Gastroesophageal sphincter (tissue), 3 donors: Measurements from ENCODE around the gene ZDHHC17.

Experiments
- CTCF ChIP-seq, 4 experiments: fragments of 200-600 bp in 2 of 4; fragments of 450-650 bp in 2 of 4; sonication (generic) in 1 of 4; IDR thresholded peaks; one replicate each; pipeline ENCODE4 v1.5.1; 2017 to 2019; ENCODE audit warnings: antibody characterized with exemption in 4 of 4, mild to moderate bottlenecking in 2 of 4, moderate library complexity in 2 of 4
- POLR2A ChIP-seq, 2 donors: fragments of 450-650 bp; IDR thresholded peaks; one replicate each; pipeline ENCODE4 v1.6.1; 2017; ENCODE audit warnings: antibody characterized with exemption in 2 of 2, mild to moderate bottlenecking in 2 of 2, moderate library complexity in 1 of 2
- POLR2AphosphoS5 ChIP-seq: sonication (generic); formaldehyde crosslinking; IDR thresholded peaks from one replicate; pipeline ENCODE4 v1.6.1; 2017; ENCODE audit warnings: antibody characterized with exemption

- TF ChIP-seq CTCF (IDR thresholded peaks at IDR 0.05), result no peak
- TF ChIP-seq POLR2A (IDR thresholded peaks at IDR 0.05), result no peak
- TF ChIP-seq POLR2AphosphoS5, result no peak
Measured at GRCh38 chr12:76757694-76758093, 6.2 kb upstream of the ZDHHC17 start.
